Esophagus muscularis mucosa (tissue), 4 donors: ENCODE data around the gene CEL. TPM values are rescaled to one million over a fixed set of nuclear protein-coding genes. Genes with fewer than 3 reads are reported as not detected.

Experiments used
- DNase-seq: peaks from one replicate; pipeline ENCODE4 v3.0.0-alpha.2; 2017; ENCODE audit errors: extremely low spot score
- H3K27ac ChIP-seq, 4 donors: fragments of 200-600 bp; sonication (generic); replicated peaks in 1 of 4; 1 replicate in 3 of 4; 2 replicates in 1 of 4; pipeline ENCODE4 v1.5.1; 2016 to 2019; ENCODE audit warnings: mild to moderate bottlenecking in 1 of 4
- H3K27me3 ChIP-seq, 4 donors: fragments of 200-600 bp; sonication (generic); one replicate each; pipeline versions ENCODE4 v1.5.1 to v1.6.0; 2016 to 2019
- H3K36me3 ChIP-seq, 4 donors: fragments of 200-600 bp; sonication (generic); one replicate each; pipeline ENCODE4 v1.5.1; 2016 to 2019
- H3K4me1 ChIP-seq, 4 donors: fragments of 200-600 bp; sonication (generic); one replicate each; pipeline ENCODE4 v1.5.1; 2016 to 2019
- H3K4me3 ChIP-seq, 4 donors: fragments of 200-600 bp; sonication (generic); 1 replicate in 2 of 4; 2 replicates in 2 of 4; pipeline ENCODE4 v1.5.1; 2016 to 2019; ENCODE audit warnings: mild to moderate bottlenecking in 4 of 4, moderate library complexity in 1 of 4
- H3K9me3 ChIP-seq, 4 donors: fragments of 200-600 bp; sonication (generic); 1 replicate in 3 of 4; 2 replicates in 1 of 4; pipeline ENCODE4 v1.5.1; 2016 to 2019
- EP300 ChIP-seq: sonication (generic); formaldehyde crosslinking; IDR thresholded peaks from one replicate; pipeline ENCODE4 v1.6.1; 2017; ENCODE audit warnings: antibody characterized with exemption
- POLR2A ChIP-seq: fragments of 450-650 bp; IDR thresholded peaks from one replicate; pipeline ENCODE4 v1.6.1; 2017; ENCODE audit warnings: antibody characterized with exemption, moderate library complexity, mild to moderate bottlenecking, low read depth
- POLR2AphosphoS5 ChIP-seq, 2 donors: sonication (generic); formaldehyde crosslinking; IDR thresholded peaks; one replicate each; pipeline ENCODE4 v1.6.1; 2017; ENCODE audit warnings: antibody characterized with exemption in 2 of 2
- WGBS: methylation state at CpG from one replicate; pipeline ENCODE4 v1.1.5; 2018; 5-methylcytosine and 5-hydroxymethylcytosine counted together
- intact Hi-C: fragments of 100-400 bp; cut with DNase I; formaldehyde crosslinking; loops from one replicate; pipeline ENCODE4 v1.15.1; 2023
- total RNA-seq, 4 donors: library from RNA; depleted of rRNA; stranded (reverse); fragments of >200 nt; gene quantifications; one replicate each; pipeline versions ENCODE4 v1.1.0 to v1.2.1, GENCODE V29; 2016
- TF ChIP-seq, protein P1 (sequence below), 3 experiments: fragments of 200-600 bp in 2 of 3; fragments of 450-650 bp in 1 of 3; sonication (generic) in 2 of 3; IDR thresholded peaks; one replicate each; pipeline ENCODE4 v1.5.1; 2017 to 2019; ENCODE audit warnings: antibody characterized with exemption in 3 of 3, mild to moderate bottlenecking in 2 of 3, moderate library complexity in 1 of 3

Gene CEL
- total RNA-seq, 4 donors from 2014 or later: 0.17 to 0.42 (median 0.21) TPM

DNA sequence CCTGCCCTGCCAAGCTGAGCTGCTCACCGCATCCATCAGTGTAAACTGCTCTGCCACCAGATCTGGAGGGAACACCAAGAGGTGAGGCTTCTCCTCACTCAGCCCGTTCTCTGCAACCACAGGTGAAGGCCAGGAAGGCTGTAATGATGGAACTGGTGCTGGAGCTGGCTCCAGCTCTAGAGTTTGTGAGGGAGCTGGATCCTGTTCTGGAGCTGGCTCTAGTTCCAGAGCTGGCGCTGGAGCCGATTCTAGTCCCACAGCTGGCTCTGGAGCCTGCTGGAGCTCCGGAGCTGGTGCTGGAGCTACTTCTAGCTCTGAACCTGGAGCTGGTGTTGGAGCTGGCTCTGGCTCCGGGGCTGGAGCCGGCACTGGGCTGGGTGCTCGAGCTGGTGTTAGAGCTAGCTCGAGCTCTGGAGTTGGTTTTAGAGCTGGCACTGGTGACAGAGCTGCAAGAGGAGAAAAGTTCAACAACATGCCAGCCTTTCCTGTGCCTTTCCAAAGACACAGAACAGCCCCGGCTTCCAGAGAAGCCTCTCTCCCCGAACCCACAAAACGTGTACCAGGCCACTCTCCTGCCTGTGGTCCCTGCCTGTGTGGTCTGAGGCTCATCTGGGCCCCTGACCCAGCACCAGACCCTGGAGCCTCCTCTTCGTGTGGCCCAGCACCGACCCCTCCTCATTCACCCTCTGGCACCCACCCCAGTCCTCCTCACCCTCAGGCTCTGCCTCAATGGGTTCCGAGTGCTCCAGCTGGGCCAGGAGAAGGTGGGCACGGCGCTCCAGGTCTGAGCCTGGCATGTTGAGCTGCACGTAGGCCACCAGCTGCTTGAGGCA is 46.4 kb downstream of the CEL start:
- H3K4me1 ChIP-seq: peaks cover 12 to 21% (median 18%) of the 10 kb centered on the region in 4 donors
- intact Hi-C loops: loop anchor here (10.0 kb wide), 1 partner anchor 227 kb away; the partner anchor contains the start of gene SURF6
- H3K9me3 ChIP-seq: no peaks in the 10 kb centered on the region
- WGBS: 91% methylated on average over 8 of the region's 18 CpGs
- no peak for TF ChIP-seq EP300
- no peak for TF ChIP-seq POLR2A
- TF ChIP-seq POLR2AphosphoS5 (IDR thresholded peaks at IDR 0.05): no peak
- DNase-seq: no peak
- H3K27me3 ChIP-seq: no peaks in the 10 kb centered on the region
- H3K27ac ChIP-seq: no peak overlapping the region
- no peak overlapping the region for H3K4me3 ChIP-seq
- peaks cover 53 to 90% (median 86%) of the 10 kb centered on the region in 4 donors for H3K36me3 ChIP-seq

DNA sequence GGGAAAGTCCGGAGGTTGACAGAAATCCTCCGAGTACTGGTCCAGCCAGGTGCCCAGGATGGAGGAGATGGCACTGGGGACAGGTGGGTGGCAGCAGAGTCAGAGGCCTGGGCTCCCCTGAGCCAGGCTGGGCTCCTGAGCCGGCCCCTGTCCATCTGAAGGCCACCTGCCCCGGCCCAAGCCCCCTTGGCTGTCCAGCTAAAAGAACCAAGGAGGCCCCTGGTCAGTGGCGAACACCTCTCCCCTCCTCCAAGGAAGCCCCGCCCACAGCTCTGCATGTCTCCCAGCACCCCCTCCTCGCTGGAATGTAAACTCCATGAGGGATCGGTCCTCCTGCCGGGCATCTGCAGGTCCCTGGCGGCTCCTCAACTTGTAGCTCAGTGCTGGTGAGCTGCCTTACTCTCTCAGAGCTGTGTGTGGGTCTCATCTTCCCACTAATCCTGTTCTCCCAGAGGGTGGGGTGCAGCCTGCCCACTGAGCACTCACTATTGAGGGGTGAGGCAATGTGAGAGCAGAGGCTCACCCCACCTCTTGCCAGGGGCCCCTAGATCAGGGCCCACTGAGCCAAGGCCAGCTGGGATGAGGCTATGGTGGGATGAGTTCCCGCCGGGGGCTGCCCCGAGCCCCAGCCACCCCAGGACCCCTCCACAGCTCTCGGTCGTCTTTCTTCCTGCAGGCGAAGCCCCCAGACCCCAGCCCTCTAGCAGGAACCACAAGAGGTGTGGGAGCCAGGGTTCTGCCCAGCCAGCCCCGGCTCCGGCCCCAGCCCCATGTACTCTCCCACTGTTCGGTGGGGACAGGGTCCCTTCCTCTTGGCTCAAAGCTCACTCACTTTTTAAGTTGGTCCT is 47.2 kb downstream of the CEL start:
- TF ChIP-seq EP300 (no peak), POLR2AphosphoS5 (IDR thresholded peaks at IDR 0.05) (no peak), POLR2A (no peak)
- TF ChIP-seq, protein P1, sequence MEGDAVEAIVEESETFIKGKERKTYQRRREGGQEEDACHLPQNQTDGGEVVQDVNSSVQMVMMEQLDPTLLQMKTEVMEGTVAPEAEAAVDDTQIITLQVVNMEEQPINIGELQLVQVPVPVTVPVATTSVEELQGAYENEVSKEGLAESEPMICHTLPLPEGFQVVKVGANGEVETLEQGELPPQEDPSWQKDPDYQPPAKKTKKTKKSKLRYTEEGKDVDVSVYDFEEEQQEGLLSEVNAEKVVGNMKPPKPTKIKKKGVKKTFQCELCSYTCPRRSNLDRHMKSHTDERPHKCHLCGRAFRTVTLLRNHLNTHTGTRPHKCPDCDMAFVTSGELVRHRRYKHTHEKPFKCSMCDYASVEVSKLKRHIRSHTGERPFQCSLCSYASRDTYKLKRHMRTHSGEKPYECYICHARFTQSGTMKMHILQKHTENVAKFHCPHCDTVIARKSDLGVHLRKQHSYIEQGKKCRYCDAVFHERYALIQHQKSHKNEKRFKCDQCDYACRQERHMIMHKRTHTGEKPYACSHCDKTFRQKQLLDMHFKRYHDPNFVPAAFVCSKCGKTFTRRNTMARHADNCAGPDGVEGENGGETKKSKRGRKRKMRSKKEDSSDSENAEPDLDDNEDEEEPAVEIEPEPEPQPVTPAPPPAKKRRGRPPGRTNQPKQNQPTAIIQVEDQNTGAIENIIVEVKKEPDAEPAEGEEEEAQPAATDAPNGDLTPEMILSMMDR (IDR thresholded peaks at IDR 0.05): no peak
- DNase-seq: no peak
- Histone ChIP-seq H3K27me3 (no peaks in the 10 kb centered on the region), H3K9me3 (no peaks in the 10 kb centered on the region), H3K27ac (no peak overlapping the region), H3K4me3 (no peak overlapping the region), H3K36me3 (peaks cover 53 to 82% (median 77%) of the 10 kb centered on the region in 4 donors), H3K4me1 (peaks cover 21 to 26% (median 24%) of the 10 kb centered on the region in 4 donors)
- intact Hi-C loops: loop anchor here (10.0 kb wide), 1 partner anchor 226 kb away; the partner anchor contains the start of gene SURF6
- WGBS: 94% methylated on average over 18 of the region's 19 CpGs

DNA sequence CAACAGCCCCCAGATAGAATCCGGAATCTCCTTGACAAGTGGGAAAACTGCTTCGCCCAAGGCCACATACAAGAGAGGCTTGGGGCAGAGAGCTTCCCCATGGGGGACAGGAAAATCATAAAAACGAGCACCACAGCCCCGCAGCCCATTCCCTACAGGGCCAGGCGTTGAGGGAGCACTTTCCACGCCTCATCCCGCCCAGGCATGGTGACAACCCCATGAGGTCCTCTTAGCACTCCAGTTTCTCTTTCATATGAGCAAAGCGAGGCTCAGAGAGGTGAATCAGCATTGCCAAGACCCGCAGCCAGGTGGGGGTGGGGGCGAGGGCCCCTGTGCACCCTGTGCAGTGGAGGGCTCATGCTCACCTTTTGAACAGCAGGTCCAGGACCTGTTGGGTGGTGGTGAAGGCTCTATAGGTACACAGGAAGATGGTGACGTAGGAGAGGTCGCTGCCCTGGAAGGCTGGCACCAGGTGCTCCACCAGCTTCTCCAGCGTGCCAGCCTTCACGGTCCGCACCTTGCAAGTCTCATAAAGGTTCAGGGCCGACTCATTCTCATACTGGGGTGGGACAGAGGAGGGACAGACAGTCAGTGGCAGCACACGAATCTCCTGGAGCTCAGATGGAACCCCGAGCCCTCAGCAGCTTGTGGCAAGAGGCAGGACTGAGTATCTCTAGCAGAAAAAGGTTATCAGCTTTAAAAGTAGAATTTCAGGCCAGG is 48.3 kb downstream of the CEL start:
- Histone ChIP-seq H3K9me3 (no peaks in the 10 kb centered on the region), H3K4me3 (no peak overlapping the region), H3K27me3 (no peaks in the 10 kb centered on the region), H3K27ac (no peak overlapping the region), H3K4me1 (peaks cover 31 to 37% (median 35%) of the 10 kb centered on the region in 4 donors), H3K36me3 (peaks cover 45 to 71% (median 66%) of the 10 kb centered on the region in 4 donors)
- TF ChIP-seq POLR2A: no peak
- TF ChIP-seq, protein P1 (IDR thresholded peaks at IDR 0.05): no peak
- TF ChIP-seq POLR2AphosphoS5 (IDR thresholded peaks at IDR 0.05): no peak
- no peak for TF ChIP-seq EP300
- intact Hi-C loops: loop anchor here (10.0 kb wide), 1 partner anchor 225 kb away; the partner anchor contains the start of gene SURF6
- DNase-seq: no peak
- WGBS: 94% methylated on average over 17 of the region's 18 CpGs

DNA sequence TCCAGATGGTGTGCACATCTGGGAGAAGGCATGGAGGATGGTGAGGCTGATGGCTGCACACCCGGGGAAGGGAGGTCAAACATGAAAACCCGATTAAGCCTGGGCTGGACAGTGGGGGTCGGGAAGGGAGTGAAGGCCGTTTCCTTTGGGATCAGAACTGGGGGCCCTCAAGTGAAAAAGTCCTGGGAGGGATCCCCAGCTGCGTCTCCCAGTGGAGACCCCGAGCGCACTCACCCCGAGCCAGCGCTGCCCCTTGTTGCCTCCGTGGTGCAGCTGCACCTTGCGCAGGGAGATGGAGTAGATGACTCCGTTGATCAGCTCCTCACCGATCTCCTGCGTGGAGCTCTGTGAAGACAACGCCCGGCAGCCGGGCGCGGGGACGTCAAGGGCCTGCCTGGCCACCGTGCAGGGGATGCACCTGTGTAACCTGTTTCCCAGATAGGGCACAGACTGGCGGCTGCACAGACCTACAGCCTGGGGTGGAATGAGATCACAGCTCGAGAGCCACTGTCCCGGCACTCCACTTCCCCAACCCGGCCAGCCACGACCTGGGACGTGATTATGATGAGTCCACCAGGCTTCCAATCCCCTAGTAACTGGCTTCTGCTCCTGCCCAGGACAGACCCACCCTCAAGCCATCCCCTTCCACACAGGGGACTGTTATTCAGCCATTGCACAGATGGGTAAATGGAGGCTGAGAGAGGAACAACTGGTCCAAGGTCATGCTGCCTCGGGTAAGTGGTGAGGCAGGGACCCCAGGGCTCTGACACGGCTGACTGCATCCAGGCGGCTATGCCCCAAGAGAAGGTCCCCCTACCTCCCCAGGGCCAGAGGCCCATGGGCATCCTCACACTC is 50.3 kb downstream of the CEL start:
- H3K4me1 ChIP-seq: peaks cover 51 to 57% (median 54%) of the 10 kb centered on the region in 4 donors
- H3K4me3 ChIP-seq: no peak overlapping the region
- H3K27me3 ChIP-seq: no peaks in the 10 kb centered on the region
- H3K27ac ChIP-seq: peak overlapping the region; percentile 75 to 81 (median 77)
- intact Hi-C loops: no loop called here
- 86% methylated on average over 30 of the region's 30 CpGs for WGBS
- peaks cover 31 to 52% (median 49%) of the 10 kb centered on the region in 4 donors for H3K36me3 ChIP-seq
- H3K9me3 ChIP-seq: no peaks in the 10 kb centered on the region
- DNase-seq: no peak
- TF ChIP-seq POLR2A (no peak), POLR2AphosphoS5 (IDR thresholded peaks at IDR 0.05) (no peak), EP300 (no peak)
- TF ChIP-seq, protein P1 (IDR thresholded peaks at IDR 0.05): no peak
